ENCODE measurements around the gene LAMC2. TPM values are rescaled to one million over a fixed set of nuclear protein-coding genes. Genes with fewer than 3 reads are reported as not detected.

Gene LAMC2
- polyA plus RNA-seq, 3 donors: not detected

- H4K20me1 ChIP-seq (ENCODE audit: insufficient read depth, low read length): no peaks in the 10 kb centered on the region
- no peaks in the 10 kb centered on the region for H3K79me2 ChIP-seq (ENCODE audit: insufficient read depth, low read length)
- H3K4me3 ChIP-seq (replicated peaks in 1 of 3; ENCODE audit: low read depth in 2 of 3, low read length in 3 of 3): no peak overlapping the region
- peaks cover 3% of the 10 kb centered on the region for H3K4me1 Mint-ChIP-seq
- H3K4me2 ChIP-seq (replicated peaks; ENCODE audit: extremely low read depth, low read length, poor library complexity, severe bottlenecking): no peak overlapping the region
- no peaks in the 10 kb centered on the region for H3K9me3 ChIP-seq (replicated peaks in 1 of 2; ENCODE audit: control insufficient read depth in 1 of 2, insufficient read depth in 1 of 2, low read length in 2 of 2)
- no peaks in the 10 kb centered on the region for H3K4me1 ChIP-seq (ENCODE audit: control insufficient read depth in 1 of 2, insufficient read depth in 2 of 2, low read length in 2 of 2)
- peaks cover 3 to 17% (median 15%) of the 10 kb centered on the region in 3 donors for H3K27me3 Mint-ChIP-seq (ENCODE audit: low read depth in 3 of 3)
- H2AFZ ChIP-seq (ENCODE audit: insufficient read depth, low read depth, low read length, poor library complexity, severe bottlenecking): no peak overlapping the region
- intact Hi-C loops (cut with micrococcal nuclease): no loop called here
- no peak overlapping the region for H3K9ac ChIP-seq (ENCODE audit: insufficient read depth, low read length, poor library complexity, severe bottlenecking)
- TF ChIP-seq CTCF (IDR thresholded peaks at IDR 0.05): no peak
- H3K36me3 Mint-ChIP-seq: no peaks in the 10 kb centered on the region
- peaks cover 0 to 6% of the 10 kb centered on the region in 2 donors for H3K27me3 ChIP-seq (ENCODE audit: control insufficient read depth in 2 of 2, insufficient read depth in 2 of 2, low read length in 2 of 2)
- no peak for DNase-seq
- no peak overlapping the region for H3K27ac ChIP-seq (ENCODE audit: low read depth in 1 of 2, low read length in 2 of 2)
- 0% methylated on average over 1 of the region's 1 CpG for WGBS (ENCODE audit: insufficient coverage)
- peaks cover 0 to 3% (median 0%) of the 10 kb centered on the region in 7 donors for H3K9me3 Mint-ChIP-seq
- H3K4me3 Mint-ChIP-seq: no peak overlapping the region
- H3K36me3 ChIP-seq (replicated peaks in 1 of 2; ENCODE audit: control insufficient read depth in 1 of 2, insufficient read depth in 2 of 2, low read length in 2 of 2): no peaks in the 10 kb centered on the region
- H3K27ac Mint-ChIP-seq: no peak overlapping the region
These were observed 8.6 kb downstream of the LAMC2 start for GRCh38 chr1:183194527-183195141.

- H3K4me3 ChIP-seq (replicated peaks in 1 of 3; ENCODE audit: low read depth in 2 of 3, low read length in 3 of 3): no peak overlapping the region
- H2AFZ ChIP-seq (ENCODE audit: insufficient read depth, low read depth, low read length, poor library complexity, severe bottlenecking): no peak overlapping the region
- H3K27me3 Mint-ChIP-seq (ENCODE audit: low read depth in 3 of 3): peaks cover 3 to 16% (median 15%) of the 10 kb centered on the region in 3 donors
- H3K36me3 Mint-ChIP-seq: no peaks in the 10 kb centered on the region
- WGBS (ENCODE audit: insufficient coverage): no CpG with 5 or more reads among the region's 3 CpGs
- no peak overlapping the region for H3K4me2 ChIP-seq (replicated peaks; ENCODE audit: extremely low read depth, low read length, poor library complexity, severe bottlenecking)
- no peaks in the 10 kb centered on the region for H3K9me3 ChIP-seq (replicated peaks in 1 of 2; ENCODE audit: control insufficient read depth in 1 of 2, insufficient read depth in 1 of 2, low read length in 2 of 2)
- H3K4me3 Mint-ChIP-seq: no peak overlapping the region
- peaks cover 0 to 3% (median 0%) of the 10 kb centered on the region in 7 donors for H3K9me3 Mint-ChIP-seq
- no peaks in the 10 kb centered on the region for H3K4me1 ChIP-seq (ENCODE audit: control insufficient read depth in 1 of 2, insufficient read depth in 2 of 2, low read length in 2 of 2)
- H3K27ac ChIP-seq (ENCODE audit: low read depth in 1 of 2, low read length in 2 of 2): no peak overlapping the region
- no peak for DNase-seq
- no peak overlapping the region for H3K27ac Mint-ChIP-seq
- H4K20me1 ChIP-seq (ENCODE audit: insufficient read depth, low read length): no peaks in the 10 kb centered on the region
- no peak for TF ChIP-seq CTCF (IDR thresholded peaks at IDR 0.05)
- H3K27me3 ChIP-seq (ENCODE audit: control insufficient read depth in 2 of 2, insufficient read depth in 2 of 2, low read length in 2 of 2): peaks cover 0 to 6% of the 10 kb centered on the region in 2 donors
- peaks cover 3% of the 10 kb centered on the region for H3K4me1 Mint-ChIP-seq
- H3K9ac ChIP-seq (ENCODE audit: insufficient read depth, low read length, poor library complexity, severe bottlenecking): no peak overlapping the region
- no peaks in the 10 kb centered on the region for H3K36me3 ChIP-seq (replicated peaks in 1 of 2; ENCODE audit: control insufficient read depth in 1 of 2, insufficient read depth in 2 of 2, low read length in 2 of 2)
- intact Hi-C loops (cut with micrococcal nuclease): no loop called here
- no peaks in the 10 kb centered on the region for H3K79me2 ChIP-seq (ENCODE audit: insufficient read depth, low read length)
These were observed 9.1 kb downstream of the LAMC2 start for GRCh38 chr1:183195142-183195574.
